Ramos (cell line): Measurements from ENCODE around the gene CSTPP1.

Source experiments
- in situ Hi-C: fragments of 300-500 bp; cut with MboI; formaldehyde crosslinking; loops from one replicate; pipeline ENCODE4 v1.14.3; 2022; ENCODE audit warnings: low sequenced_read_pairs; ENCODE audit not compliant: unreplicated experiment

CSTPP1 gene

DNA sequence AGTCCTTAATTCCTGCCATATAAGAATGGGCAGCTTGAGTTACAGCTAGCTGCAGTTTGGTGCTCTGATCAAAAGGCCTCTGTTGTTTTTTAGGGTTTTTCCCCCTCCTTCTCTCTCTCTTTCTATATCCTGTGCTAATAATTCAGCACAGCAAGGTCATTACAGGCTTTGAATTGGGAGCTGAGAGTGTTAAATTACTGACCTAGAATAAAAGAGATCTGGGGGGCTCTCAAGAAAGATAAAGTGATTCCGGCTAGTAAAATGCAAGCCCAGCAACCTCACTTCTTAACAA is 84.9 kb downstream of the CSTPP1 start:
- in situ Hi-C loops = no loop called here

DNA sequence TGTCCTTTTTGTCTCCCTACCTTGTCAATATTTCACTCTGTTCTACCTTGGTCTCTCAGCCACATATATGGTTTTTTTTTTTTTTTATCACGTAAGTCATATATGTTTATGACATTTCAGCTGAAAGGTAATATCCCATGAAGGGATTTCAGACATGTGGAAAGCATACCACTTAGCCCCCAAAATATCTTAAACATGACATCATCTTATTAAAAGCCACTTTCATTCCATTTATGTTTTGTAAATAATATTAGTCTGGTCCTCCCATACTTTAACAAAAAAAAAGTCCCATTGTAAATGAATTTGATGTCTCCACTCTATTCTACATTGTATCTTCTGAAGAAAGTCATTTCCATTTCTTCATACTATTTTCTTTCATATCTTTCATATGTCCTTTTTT is 85.4 kb downstream of the CSTPP1 start:
- in situ Hi-C loops = no loop called here

DNA sequence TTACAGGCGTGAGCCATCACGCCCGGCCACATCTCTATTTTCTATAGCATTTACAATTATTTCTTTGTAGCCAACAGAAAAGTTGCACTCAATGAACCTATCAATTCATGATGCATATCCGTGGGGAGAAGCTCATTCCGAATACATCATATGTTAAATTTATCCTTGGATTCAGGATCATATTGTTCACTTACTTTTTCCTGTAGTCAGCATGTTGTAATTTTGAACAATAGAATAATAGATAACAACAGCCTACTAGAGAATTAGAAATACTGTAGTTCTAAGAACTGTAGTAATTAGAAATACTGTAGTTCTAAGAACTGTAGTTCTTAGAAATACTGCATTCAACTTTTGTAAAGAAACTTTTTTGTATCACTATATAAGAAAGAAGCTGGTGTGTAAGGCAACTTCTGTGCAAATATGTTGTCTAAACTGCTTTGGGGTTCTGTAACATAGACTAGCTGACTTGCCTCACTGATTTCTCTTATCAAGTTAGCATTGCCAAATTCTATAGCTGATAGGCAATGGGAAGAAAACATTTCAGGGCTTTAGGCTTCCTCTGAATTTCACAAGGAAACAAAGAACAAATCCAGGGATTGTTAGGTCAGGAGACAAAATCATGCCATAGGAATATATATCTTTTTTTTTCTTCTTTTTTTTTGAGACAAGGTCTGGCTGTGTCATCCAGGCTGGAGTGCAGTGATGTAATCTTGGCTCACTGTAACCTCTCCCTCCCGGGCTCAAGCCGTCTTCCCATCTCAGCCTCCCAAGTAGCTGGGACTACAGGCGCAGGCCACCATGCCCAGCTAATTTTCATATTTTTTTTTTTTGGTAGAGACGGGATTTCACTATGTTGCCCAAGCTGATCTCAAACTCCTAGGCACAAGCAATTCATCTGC is 91.9 kb downstream of the CSTPP1 start:
- in situ Hi-C loops = no loop called here

DNA sequence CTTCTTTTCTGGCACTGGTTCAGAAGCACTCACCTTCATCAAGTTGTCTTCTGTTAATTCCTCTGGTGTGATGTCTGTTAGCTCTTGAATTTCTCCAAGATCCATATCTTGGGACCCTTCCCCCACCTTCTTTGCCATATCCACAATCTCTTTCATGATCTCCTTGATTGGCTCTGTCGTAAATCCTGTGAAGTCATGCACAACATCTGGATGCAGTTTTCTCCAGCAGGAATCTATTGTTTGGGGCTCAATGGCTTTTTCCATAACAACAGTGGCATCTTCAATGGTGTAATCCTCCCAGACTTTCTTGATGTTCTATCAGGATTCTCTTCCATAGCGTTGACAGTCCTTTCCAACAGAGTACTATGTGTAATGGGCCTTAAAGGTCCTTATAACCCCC is 96.9 kb downstream of the CSTPP1 start:
- in situ Hi-C loops = no loop called here

- in situ Hi-C loops = no loop called here
These were observed 97.5 kb downstream of the CSTPP1 start for GRCh38 chr11:47034091-47034490.

DNA sequence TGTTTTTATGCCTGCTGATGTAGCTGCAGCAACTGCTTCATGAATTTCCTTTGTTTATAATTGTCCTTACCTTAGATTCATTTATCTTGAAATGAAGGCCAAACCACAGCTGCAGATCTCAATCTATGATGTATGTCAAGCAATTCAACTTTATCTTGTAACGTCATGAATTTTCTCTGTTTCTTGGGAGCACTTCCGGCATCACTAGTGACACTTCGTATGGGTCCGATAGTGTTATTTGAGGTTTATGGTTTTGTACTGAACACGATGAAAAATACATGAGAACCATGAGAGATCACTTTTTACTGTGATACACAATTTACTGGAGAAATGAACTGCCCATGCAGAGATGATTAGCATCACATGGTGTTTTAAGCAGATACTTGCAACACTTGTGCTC is 98.5 kb downstream of the CSTPP1 start:
- in situ Hi-C loops = no loop called here

DNA sequence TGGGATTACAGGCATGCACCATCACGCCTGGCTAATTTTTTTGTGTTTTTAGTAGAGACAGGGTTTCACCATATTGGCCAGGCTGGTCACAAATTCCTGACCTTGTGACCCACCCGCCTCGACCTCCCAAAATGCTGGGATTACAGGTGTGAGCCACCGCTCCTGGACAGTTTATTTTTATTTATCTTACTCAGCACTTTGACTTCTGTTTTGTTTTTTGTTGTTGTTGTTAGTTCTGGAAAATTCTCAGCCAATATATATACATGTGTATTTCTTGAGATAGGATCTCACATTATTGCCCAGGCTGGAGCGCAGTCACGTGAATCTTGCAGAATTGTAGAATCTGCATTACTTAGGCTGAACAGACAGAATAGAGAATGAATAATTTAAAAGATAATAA is 107.6 kb downstream of the CSTPP1 start:
- in situ Hi-C loops = no loop called here

DNA sequence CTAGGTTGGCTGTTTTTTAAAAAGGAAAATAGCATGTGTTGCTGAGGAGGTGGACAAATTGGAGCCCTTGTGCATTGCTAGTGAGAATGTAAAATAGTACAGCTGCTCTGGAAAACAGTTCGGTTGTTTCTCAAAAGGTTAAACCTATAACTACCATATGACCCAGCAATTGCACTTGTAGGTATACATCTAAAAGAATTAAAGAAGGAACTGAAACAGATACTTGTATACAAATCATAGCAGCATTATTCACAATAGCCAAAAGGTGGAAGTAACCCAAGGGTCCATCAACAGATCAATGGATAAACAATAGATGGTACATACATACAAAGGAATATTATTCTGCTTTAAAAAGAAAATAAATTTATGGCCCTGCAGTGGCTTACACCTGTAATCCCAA is 111.4 kb downstream of the CSTPP1 start:
- in situ Hi-C loops = no loop called here

GRCh38 chr11:47050284-47050683 is 113.7 kb downstream of the CSTPP1 start:
- in situ Hi-C loops = no loop called here

DNA sequence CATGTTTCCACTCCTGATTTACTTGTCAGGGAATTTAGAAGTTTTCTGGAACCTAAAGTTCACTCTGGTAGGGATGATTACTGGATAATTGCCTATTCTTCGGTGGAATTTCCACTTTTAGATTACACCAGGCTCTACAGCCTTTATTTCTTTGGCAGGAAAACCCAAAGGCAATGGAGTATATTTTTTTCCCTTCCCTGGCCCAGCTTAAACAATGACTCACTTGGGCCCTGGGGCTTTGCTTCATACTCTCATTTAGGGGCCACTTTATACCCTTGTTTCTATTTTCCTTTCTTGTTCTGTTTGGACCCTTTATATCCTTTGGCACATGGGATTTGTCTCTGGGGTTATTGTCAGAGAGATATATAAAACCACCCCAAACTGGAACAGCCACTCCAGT is 114.7 kb downstream of the CSTPP1 start:
- in situ Hi-C loops = no loop called here

GRCh38 chr11:47052165-47052564 is 115.6 kb downstream of the CSTPP1 start:
- in situ Hi-C loops = no loop called here

GRCh38 chr11:47052576-47052975 is 116.0 kb downstream of the CSTPP1 start:
- in situ Hi-C loops = no loop called here

- in situ Hi-C loops = no loop called here
These were observed 119.0 kb downstream of the CSTPP1 start for GRCh38 chr11:47055534-47055933.

GRCh38 chr11:47056261-47056915 is 119.8 kb downstream of the CSTPP1 start:
- in situ Hi-C loops = no loop called here

- in situ Hi-C loops = no loop called here
These were observed 120.8 kb downstream of the CSTPP1 start for GRCh38 chr11:47057365-47057764.

- in situ Hi-C loops = no loop called here
These were observed 124.2 kb downstream of the CSTPP1 start for GRCh38 chr11:47060807-47061206.

DNA sequence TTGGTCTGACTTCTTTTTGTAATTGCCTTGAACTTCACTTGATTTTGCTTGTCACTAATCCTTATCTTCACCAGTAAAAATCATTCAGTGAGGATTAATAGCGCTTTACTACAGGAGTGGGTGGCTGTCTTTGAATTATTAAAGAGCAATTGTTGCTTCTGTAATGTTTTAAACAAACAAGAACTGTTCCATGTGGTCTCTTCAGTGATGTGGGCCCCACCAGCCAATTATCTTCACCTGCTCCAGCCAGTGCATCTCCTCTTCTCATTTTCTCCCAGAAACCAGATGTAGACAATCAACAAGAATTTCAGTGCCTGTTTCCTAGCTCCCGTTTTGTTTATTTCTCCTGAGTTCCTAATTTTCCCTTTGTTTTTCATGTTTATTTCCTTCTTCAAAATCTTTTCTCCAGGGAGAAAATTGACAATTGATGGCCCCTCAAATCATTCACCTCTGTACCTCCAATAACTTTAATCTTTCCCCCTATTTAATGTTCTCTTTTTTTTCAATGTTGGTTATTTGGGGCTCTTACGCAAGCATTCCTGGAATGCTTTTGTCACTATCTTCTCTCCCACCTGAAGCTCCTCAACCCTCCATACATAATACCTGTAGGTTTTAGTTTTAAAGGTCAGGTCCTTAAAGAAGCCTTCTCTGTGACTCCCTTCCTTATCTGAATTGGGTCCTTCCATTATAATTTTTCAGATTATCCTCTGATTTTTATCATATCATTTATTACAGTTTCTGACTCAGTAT is 125.0 kb downstream of the CSTPP1 start:
- in situ Hi-C loops = no loop called here

- in situ Hi-C loops = no loop called here
These were observed 126.2 kb downstream of the CSTPP1 start for GRCh38 chr11:47062736-47063135.

- in situ Hi-C loops = no loop called here
These were observed 130.8 kb downstream of the CSTPP1 start for GRCh38 chr11:47067401-47067800.

DNA sequence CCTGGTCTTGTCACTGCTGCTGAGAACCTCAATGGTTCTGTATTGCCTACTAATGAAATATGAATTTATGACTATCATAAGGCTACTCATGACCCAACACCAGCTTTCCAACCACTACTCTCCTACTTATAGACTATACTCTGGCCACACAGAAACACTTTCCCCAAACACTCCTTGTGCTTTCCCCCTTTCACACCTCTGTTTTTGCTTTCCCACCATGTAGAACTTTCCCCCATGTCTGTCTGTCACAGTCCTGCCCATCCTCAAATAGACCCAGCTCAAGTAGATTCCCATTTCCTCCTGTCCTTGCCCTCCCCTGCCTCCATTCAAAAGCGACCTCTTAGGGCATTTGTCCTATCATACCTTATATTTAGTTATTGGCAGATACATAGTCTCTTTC is 134.2 kb downstream of the CSTPP1 start:
- in situ Hi-C loops = no loop called here

GRCh38 chr11:47071341-47071740 is 134.8 kb downstream of the CSTPP1 start:
- in situ Hi-C loops = no loop called here
